Measurements from ENCODE around the gene CUL5. TPM values are rescaled to one million over a fixed set of nuclear protein-coding genes. Genes with fewer than 3 reads are reported as not detected.
A peak's percentile ranks its signal among the peaks of the same experiment; 100 is the strongest.

The CUL5 gene
- total and polyA plus RNA-seq, 2 donors (not counting 1 experiment from before 2014, with no cell fraction given) = 22.9 to 28.2 TPM

DNA sequence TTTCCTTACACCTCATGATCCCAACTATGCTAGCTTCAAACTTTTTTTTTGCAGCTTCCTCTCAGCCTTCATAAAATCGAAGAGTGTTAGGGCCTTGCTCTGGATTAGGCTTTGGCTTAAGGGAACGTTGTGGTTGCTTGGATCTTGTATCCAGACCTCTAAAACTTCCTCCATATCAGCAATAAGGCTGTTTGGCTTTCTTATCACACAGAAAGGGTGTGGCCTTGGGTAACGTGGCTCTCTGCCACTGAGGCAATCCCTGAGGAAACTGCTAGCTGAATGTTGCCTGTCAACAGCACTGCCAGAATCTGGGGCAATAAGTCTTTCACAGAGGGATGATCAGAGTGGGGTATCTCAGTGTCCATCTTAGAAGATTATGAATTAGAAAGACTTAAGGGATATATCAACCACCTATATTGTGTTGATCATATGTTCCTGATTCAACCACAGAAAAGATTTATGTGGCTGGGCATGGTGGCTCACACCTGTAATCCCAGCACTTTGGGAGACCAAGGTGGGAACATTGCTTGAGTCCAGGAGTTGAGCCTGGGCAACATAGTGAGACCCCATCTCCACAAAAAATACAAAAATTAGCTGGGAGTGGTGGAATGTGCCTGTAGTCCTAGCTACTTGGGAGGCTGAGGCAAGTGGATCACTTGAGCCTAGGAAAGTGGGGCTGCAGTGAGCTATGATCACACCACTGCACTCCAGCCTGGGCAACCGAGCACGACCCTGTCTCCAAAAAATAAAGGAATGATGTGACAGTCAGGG lies 12.5 kb upstream of the CUL5 start:
- no peaks in the 10 kb centered on the region for H3K36me3 ChIP-seq (ENCODE audit: control insufficient read depth, insufficient read depth, low read length)
- TF ChIP-seq, protein P1, sequence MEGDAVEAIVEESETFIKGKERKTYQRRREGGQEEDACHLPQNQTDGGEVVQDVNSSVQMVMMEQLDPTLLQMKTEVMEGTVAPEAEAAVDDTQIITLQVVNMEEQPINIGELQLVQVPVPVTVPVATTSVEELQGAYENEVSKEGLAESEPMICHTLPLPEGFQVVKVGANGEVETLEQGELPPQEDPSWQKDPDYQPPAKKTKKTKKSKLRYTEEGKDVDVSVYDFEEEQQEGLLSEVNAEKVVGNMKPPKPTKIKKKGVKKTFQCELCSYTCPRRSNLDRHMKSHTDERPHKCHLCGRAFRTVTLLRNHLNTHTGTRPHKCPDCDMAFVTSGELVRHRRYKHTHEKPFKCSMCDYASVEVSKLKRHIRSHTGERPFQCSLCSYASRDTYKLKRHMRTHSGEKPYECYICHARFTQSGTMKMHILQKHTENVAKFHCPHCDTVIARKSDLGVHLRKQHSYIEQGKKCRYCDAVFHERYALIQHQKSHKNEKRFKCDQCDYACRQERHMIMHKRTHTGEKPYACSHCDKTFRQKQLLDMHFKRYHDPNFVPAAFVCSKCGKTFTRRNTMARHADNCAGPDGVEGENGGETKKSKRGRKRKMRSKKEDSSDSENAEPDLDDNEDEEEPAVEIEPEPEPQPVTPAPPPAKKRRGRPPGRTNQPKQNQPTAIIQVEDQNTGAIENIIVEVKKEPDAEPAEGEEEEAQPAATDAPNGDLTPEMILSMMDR (conservative IDR thresholded peaks at IDR 0.05 in 1 of 2, IDR thresholded peaks at IDR 0.05 in 1 of 2; ENCODE audit: low read depth in 1 of 2, low read length in 2 of 2) = no peak
- no peak for TF ChIP-seq EZH2 (IDR thresholded peaks at IDR 0.05; ENCODE audit: low read length, missing control alignments)
- no peak overlapping the region for H3K27ac ChIP-seq (ENCODE audit: insufficient read depth, low read length)
- DNase-seq (ENCODE audit: low read depth in 2 of 2) = no peak
- H4K20me1 ChIP-seq (ENCODE audit: control insufficient read depth, extremely low read depth, insufficient read depth, low read length) = no peaks in the 10 kb centered on the region
- no peaks in the 10 kb centered on the region for H3K4me1 ChIP-seq (ENCODE audit: control insufficient read depth, extremely low read depth, insufficient read depth, low read length)
- H3K9ac ChIP-seq (ENCODE audit: insufficient read depth, low read length) = no peak overlapping the region
- no peaks in the 10 kb centered on the region for H3K9me3 ChIP-seq (ENCODE audit: control insufficient read depth, insufficient read depth, low read depth, low read length)
- no peaks in the 10 kb centered on the region for H3K27me3 ChIP-seq (ENCODE audit: control insufficient read depth, insufficient read depth, low read length)
- H3K4me3 ChIP-seq (replicated peaks in 1 of 4; ENCODE audit: control extremely low read depth in 1 of 4, insufficient read depth in 1 of 4, low read depth in 3 of 4, low read length in 4 of 4) = no peak overlapping the region
- no peak overlapping the region for H2AFZ ChIP-seq (ENCODE audit: low read length)
- H3K4me2 ChIP-seq (ENCODE audit: extremely low read depth, insufficient read depth, low read length) = no peak overlapping the region
- H3K79me2 ChIP-seq (ENCODE audit: control insufficient read depth, insufficient read depth, low read length) = no peaks in the 10 kb centered on the region

- Histone ChIP-seq H3K9me3 (ENCODE audit: control insufficient read depth, insufficient read depth, low read depth, low read length) (no peaks in the 10 kb centered on the region), H3K4me1 (ENCODE audit: control insufficient read depth, extremely low read depth, insufficient read depth, low read length) (no peaks in the 10 kb centered on the region), H2AFZ (ENCODE audit: low read length) (no peak overlapping the region), H3K4me2 (ENCODE audit: extremely low read depth, insufficient read depth, low read length) (no peak overlapping the region), H3K9ac (ENCODE audit: insufficient read depth, low read length) (no peak overlapping the region), H4K20me1 (ENCODE audit: control insufficient read depth, extremely low read depth, insufficient read depth, low read length) (no peaks in the 10 kb centered on the region), H3K4me3 (replicated peaks in 1 of 4; ENCODE audit: control extremely low read depth in 1 of 4, insufficient read depth in 1 of 4, low read depth in 3 of 4, low read length in 4 of 4) (no peak overlapping the region), H3K27me3 (ENCODE audit: control insufficient read depth, insufficient read depth, low read length) (no peaks in the 10 kb centered on the region), H3K79me2 (ENCODE audit: control insufficient read depth, insufficient read depth, low read length) (no peaks in the 10 kb centered on the region), H3K27ac (ENCODE audit: insufficient read depth, low read length) (no peak overlapping the region), H3K36me3 (ENCODE audit: control insufficient read depth, insufficient read depth, low read length) (no peaks in the 10 kb centered on the region)
- DNase-seq (ENCODE audit: low read depth in 2 of 2) = no peak
- TF ChIP-seq, protein P1 (conservative IDR thresholded peaks at IDR 0.05 in 1 of 2, IDR thresholded peaks at IDR 0.05 in 1 of 2; ENCODE audit: low read depth in 1 of 2, low read length in 2 of 2) = no peak
- TF ChIP-seq EZH2 (IDR thresholded peaks at IDR 0.05; ENCODE audit: low read length, missing control alignments) = no peak
Observed at GRCh38 chr11:107998761-107999160, 9.9 kb upstream of the CUL5 start.

GRCh38 chr11:107999759-108000455 lies 8.8 kb upstream of the CUL5 start:
- TF ChIP-seq EZH2 (IDR thresholded peaks at IDR 0.05; ENCODE audit: low read length, missing control alignments) = no peak
- TF ChIP-seq, protein P1 (conservative IDR thresholded peaks at IDR 0.05 in 1 of 2, IDR thresholded peaks at IDR 0.05 in 1 of 2; ENCODE audit: low read depth in 1 of 2, low read length in 2 of 2) = peak; percentile 39 to 43
- H4K20me1 ChIP-seq (ENCODE audit: control insufficient read depth, extremely low read depth, insufficient read depth, low read length) = no peaks in the 10 kb centered on the region
- no peaks in the 10 kb centered on the region for H3K4me1 ChIP-seq (ENCODE audit: control insufficient read depth, extremely low read depth, insufficient read depth, low read length)
- no peaks in the 10 kb centered on the region for H3K79me2 ChIP-seq (ENCODE audit: control insufficient read depth, insufficient read depth, low read length)
- no peak overlapping the region for H2AFZ ChIP-seq (ENCODE audit: low read length)
- no peaks in the 10 kb centered on the region for H3K27me3 ChIP-seq (ENCODE audit: control insufficient read depth, insufficient read depth, low read length)
- H3K9ac ChIP-seq (ENCODE audit: insufficient read depth, low read length) = no peak overlapping the region
- no peaks in the 10 kb centered on the region for H3K9me3 ChIP-seq (ENCODE audit: control insufficient read depth, insufficient read depth, low read depth, low read length)
- no peak overlapping the region for H3K4me3 ChIP-seq (replicated peaks in 1 of 4; ENCODE audit: control extremely low read depth in 1 of 4, insufficient read depth in 1 of 4, low read depth in 3 of 4, low read length in 4 of 4)
- H3K27ac ChIP-seq (ENCODE audit: insufficient read depth, low read length) = no peak overlapping the region
- peak; percentile 37 to 59 for DNase-seq (ENCODE audit: low read depth in 2 of 2)
- no peak overlapping the region for H3K4me2 ChIP-seq (ENCODE audit: extremely low read depth, insufficient read depth, low read length)
- no peaks in the 10 kb centered on the region for H3K36me3 ChIP-seq (ENCODE audit: control insufficient read depth, insufficient read depth, low read length)

All from fibroblast of lung (primary cell).